ENCODE results near the gene BRSK2.
"Not testable (repeated sequence)": the region's sequence is repeated elsewhere in the genome, so short reads cannot be mapped to it uniquely, and the experiment has no call there.

BRSK2 gene

DNA sequence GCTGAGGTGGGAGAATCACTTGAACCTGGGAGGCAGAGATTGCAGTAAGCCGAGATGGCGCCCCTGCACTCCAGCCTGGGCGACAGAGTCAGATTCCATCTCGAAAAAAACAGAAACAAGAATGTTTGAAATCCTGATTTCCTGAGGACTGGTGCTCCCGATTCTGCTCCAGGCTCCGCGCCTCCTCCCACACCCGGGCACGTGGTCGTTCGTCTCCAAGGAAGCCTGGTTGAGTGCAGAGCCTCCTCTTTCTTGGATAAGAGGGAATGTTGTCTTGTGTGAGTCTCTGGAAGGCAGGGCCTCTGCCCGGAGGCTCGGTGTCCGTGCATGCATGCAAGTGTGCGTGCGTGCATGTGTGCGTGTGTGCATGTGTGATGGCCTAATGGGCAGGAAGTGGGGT, 30.1 kb downstream of the BRSK2 start:
- Histone ChIP-seq H3K9me3 (ENCODE audit: control insufficient read depth in 2 of 2, low read length in 2 of 2) (peaks cover 0 to 9% of the 10 kb centered on the region in 2 donors), H3K36me3 (ENCODE audit: control insufficient read depth in 2 of 2, insufficient read depth in 2 of 2, low read length in 2 of 2) (no peaks in the 10 kb centered on the region), H3K9ac (ENCODE audit: low read depth in 1 of 2, low read length in 2 of 2) (no peak overlapping the region), H3K27ac (ENCODE audit: low read depth in 2 of 2, low read length in 2 of 2) (no peak overlapping the region), H3K4me3 (ENCODE audit: low read length in 2 of 2) (no peak overlapping the region), H3K4me1 (ENCODE audit: control insufficient read depth in 2 of 2, insufficient read depth in 2 of 2, low read length in 2 of 2) (peaks cover 0 to 2% of the 10 kb centered on the region in 2 donors), H3K27me3 (ENCODE audit: control insufficient read depth in 2 of 2, insufficient read depth in 2 of 2, low read length in 2 of 2) (no peaks in the 10 kb centered on the region)

DNA sequence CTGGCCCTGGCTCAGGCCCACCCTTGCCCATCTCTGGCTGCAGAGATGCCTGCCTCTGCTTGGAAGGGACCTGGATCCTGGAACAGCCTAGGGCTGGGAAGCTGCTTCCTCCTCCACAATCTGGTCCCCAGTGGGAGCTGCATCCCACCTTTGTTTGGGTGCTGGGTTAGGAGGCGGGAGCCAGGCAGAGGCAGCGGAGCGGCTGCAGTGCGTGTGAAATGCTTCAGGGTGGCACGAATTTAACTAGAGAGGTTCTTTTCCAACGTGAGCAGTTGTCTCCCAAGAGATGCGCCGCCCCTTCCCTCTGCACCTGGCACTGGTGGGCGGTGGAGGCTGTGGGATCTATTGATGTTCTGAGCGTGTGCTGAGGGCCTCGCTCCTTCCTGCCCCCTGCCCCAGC, 31.6 kb downstream of the BRSK2 start:
- H3K9ac ChIP-seq (ENCODE audit: low read depth in 1 of 2, low read length in 2 of 2) = no peak overlapping the region

DNA sequence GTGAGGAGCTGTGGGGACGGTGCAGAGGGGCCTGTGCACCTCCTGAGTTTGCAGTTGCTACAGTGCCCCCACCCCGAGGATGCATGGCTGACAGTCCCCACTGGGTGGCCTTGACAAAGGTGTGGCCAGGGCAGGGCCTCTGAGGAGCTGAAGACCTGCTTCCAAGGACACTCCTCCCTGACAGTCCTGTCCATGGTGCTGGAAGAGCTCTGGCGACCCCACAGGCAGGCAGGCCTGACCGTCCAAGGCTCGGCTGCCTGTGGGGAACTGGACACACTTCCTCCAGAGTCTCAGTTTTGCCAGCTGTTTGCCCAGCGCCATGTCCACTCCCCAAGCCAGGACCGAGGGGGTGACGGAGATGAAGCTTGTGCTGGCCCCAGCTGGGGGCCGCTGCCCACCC, 32.7 kb downstream of the BRSK2 start:
- Histone ChIP-seq H3K4me1 (ENCODE audit: control insufficient read depth in 2 of 2, insufficient read depth in 2 of 2, low read length in 2 of 2) (peaks cover 0 to 2% of the 10 kb centered on the region in 2 donors), H3K27ac (ENCODE audit: low read depth in 2 of 2, low read length in 2 of 2) (no peak overlapping the region), H3K9ac (ENCODE audit: low read depth in 1 of 2, low read length in 2 of 2) (no peak overlapping the region), H3K27me3 (ENCODE audit: control insufficient read depth in 2 of 2, insufficient read depth in 2 of 2, low read length in 2 of 2) (no peaks in the 10 kb centered on the region), H3K36me3 (ENCODE audit: control insufficient read depth in 2 of 2, insufficient read depth in 2 of 2, low read length in 2 of 2) (no peaks in the 10 kb centered on the region), H3K9me3 (ENCODE audit: control insufficient read depth in 2 of 2, low read length in 2 of 2) (peaks cover 0 to 5% of the 10 kb centered on the region in 2 donors), H3K4me3 (ENCODE audit: low read length in 2 of 2) (no peak overlapping the region)

More for the DNA sequence above, 31.6 kb downstream of the BRSK2 start:
- Histone ChIP-seq H3K27me3 (ENCODE audit: control insufficient read depth in 2 of 2, insufficient read depth in 2 of 2, low read length in 2 of 2) (no peaks in the 10 kb centered on the region), H3K27ac (ENCODE audit: low read depth in 2 of 2, low read length in 2 of 2) (no peak overlapping the region), H3K4me3 (ENCODE audit: low read length in 2 of 2) (no peak overlapping the region), H3K36me3 (ENCODE audit: control insufficient read depth in 2 of 2, insufficient read depth in 2 of 2, low read length in 2 of 2) (no peaks in the 10 kb centered on the region), H3K4me1 (ENCODE audit: control insufficient read depth in 2 of 2, insufficient read depth in 2 of 2, low read length in 2 of 2) (peaks cover 0 to 2% of the 10 kb centered on the region in 2 donors), H3K9me3 (ENCODE audit: control insufficient read depth in 2 of 2, low read length in 2 of 2) (peaks cover 0 to 9% of the 10 kb centered on the region in 2 donors)

DNA sequence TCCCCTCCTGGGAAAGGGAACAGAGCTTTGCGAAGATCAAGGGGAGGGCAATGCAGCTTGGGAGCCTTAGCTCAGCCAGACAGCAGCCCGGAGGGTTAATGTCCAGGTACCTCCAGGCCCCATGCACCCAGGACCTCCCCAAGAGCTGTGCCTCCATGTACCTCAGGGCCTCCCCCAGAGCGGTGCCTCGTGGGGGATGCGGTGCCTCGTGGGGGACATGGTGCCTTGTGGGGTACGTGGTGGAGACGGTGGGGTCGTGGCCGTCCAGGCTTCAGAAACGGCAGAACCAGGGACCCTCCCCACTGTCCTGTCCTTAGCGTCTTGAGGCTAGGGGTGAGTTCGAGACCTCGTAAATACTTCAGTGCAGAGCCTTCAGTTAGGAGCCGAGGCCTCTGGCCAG, 33.2 kb downstream of the BRSK2 start:
- H3K4me3 ChIP-seq (ENCODE audit: low read length in 2 of 2) = no peak overlapping the region
- H3K9ac ChIP-seq (ENCODE audit: low read depth in 1 of 2, low read length in 2 of 2) = no peak overlapping the region
- peaks cover 0 to 4% of the 10 kb centered on the region in 2 donors for H3K9me3 ChIP-seq (ENCODE audit: control insufficient read depth in 2 of 2, low read length in 2 of 2)
- H3K27me3 ChIP-seq (ENCODE audit: control insufficient read depth in 2 of 2, insufficient read depth in 2 of 2, low read length in 2 of 2) = no peaks in the 10 kb centered on the region
- no peaks in the 10 kb centered on the region for H3K36me3 ChIP-seq (ENCODE audit: control insufficient read depth in 2 of 2, insufficient read depth in 2 of 2, low read length in 2 of 2)
- H3K4me1 ChIP-seq (ENCODE audit: control insufficient read depth in 2 of 2, insufficient read depth in 2 of 2, low read length in 2 of 2) = peaks cover 0 to 2% of the 10 kb centered on the region in 2 donors
- H3K27ac ChIP-seq (ENCODE audit: low read depth in 2 of 2, low read length in 2 of 2) = no peak overlapping the region

DNA sequence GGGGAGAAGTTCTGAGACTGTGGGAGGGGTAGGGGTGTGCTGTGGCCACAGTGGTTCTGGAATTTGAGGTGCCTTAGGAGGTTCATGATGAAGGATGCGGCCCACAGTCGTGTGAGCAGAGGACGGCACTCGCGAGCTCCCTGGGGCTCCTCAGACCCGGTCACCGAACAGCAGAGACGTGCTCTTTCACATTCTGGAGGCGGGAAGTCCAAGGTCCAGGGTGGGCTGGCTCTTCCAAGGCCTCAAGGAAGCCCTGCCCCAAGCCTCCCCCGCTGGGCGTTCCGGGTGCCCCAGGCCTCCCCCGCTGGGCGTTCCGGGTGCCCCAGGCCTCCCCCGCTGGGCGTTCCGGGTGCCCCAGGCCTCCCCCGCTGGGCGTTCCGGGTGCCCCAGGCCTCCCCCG, 33.7 kb downstream of the BRSK2 start:
- not testable (repeated sequence) for H3K27ac ChIP-seq (ENCODE audit: low read depth in 2 of 2, low read length in 2 of 2); H3K4me3 ChIP-seq (ENCODE audit: low read length in 2 of 2); H3K4me1 ChIP-seq (ENCODE audit: control insufficient read depth in 2 of 2, insufficient read depth in 2 of 2, low read length in 2 of 2); H3K36me3 ChIP-seq (ENCODE audit: control insufficient read depth in 2 of 2, insufficient read depth in 2 of 2, low read length in 2 of 2); H3K9ac ChIP-seq (ENCODE audit: low read depth in 1 of 2, low read length in 2 of 2); H3K27me3 ChIP-seq (ENCODE audit: control insufficient read depth in 2 of 2, insufficient read depth in 2 of 2, low read length in 2 of 2); H3K9me3 ChIP-seq (ENCODE audit: control insufficient read depth in 2 of 2, low read length in 2 of 2)

DNA sequence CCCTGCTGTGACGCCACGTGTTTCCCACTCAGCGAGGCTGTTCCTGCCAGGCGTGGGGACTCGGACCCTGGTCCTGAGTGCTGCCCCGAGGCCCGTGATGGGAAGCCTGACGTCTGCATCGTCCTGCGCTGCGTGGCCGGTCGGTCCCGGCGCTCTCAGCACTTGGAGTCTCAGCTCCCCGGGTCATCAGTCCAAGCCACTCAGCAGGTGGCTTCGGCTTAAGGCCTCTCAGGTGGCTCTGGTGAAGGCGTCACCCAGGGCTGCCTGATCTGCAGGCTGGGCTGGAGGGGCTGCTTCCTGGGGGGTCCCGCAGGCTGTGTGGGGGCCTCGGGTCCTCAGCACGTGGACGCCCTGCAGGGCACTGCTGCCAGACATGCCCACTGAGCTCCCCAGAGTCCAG, 35.3 kb downstream of the BRSK2 start:
- Histone ChIP-seq H3K4me1 (ENCODE audit: control insufficient read depth in 2 of 2, insufficient read depth in 2 of 2, low read length in 2 of 2) (peaks cover 0 to 2% of the 10 kb centered on the region in 2 donors), H3K27me3 (ENCODE audit: control insufficient read depth in 2 of 2, insufficient read depth in 2 of 2, low read length in 2 of 2) (no peaks in the 10 kb centered on the region)

DNA sequence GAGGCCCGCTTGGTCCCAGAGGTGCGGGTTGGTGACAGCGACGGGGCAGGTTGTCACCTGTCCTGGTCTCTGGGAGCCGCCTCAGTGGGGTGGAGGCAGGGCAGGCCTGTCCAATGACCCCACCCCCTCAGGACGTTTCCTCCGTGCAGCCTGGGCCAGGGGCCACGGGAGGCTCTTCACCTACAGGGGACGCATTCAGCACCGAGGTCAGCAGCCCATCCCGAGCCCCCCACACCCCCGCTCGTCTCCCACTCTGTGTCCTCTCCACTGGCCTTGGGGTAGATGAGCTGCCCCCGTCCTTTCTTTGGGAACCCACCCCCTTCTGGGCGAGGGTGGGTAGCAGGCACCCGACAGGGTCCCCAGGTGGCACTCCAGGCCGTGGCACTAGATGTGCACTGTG, 35.7 kb downstream of the BRSK2 start:
- no peak overlapping the region for H3K9ac ChIP-seq (ENCODE audit: low read depth in 1 of 2, low read length in 2 of 2)
- H3K27me3 ChIP-seq (ENCODE audit: control insufficient read depth in 2 of 2, insufficient read depth in 2 of 2, low read length in 2 of 2) = no peaks in the 10 kb centered on the region
- no peaks in the 10 kb centered on the region for H3K36me3 ChIP-seq (ENCODE audit: control insufficient read depth in 2 of 2, insufficient read depth in 2 of 2, low read length in 2 of 2)
- peaks cover 0 to 2% of the 10 kb centered on the region in 2 donors for H3K4me1 ChIP-seq (ENCODE audit: control insufficient read depth in 2 of 2, insufficient read depth in 2 of 2, low read length in 2 of 2)
- no peaks in the 10 kb centered on the region for H3K9me3 ChIP-seq (ENCODE audit: control insufficient read depth in 2 of 2, low read length in 2 of 2)
- H3K4me3 ChIP-seq (ENCODE audit: low read length in 2 of 2) = no peak overlapping the region
- no peak overlapping the region for H3K27ac ChIP-seq (ENCODE audit: low read depth in 2 of 2, low read length in 2 of 2)

More for the DNA sequence above, 35.3 kb downstream of the BRSK2 start:
- Histone ChIP-seq H3K36me3 (ENCODE audit: control insufficient read depth in 2 of 2, insufficient read depth in 2 of 2, low read length in 2 of 2) (no peaks in the 10 kb centered on the region), H3K27ac (ENCODE audit: low read depth in 2 of 2, low read length in 2 of 2) (no peak overlapping the region), H3K4me3 (ENCODE audit: low read length in 2 of 2) (no peak overlapping the region), H3K9ac (ENCODE audit: low read depth in 1 of 2, low read length in 2 of 2) (no peak overlapping the region), H3K9me3 (ENCODE audit: control insufficient read depth in 2 of 2, low read length in 2 of 2) (no peaks in the 10 kb centered on the region)

DNA sequence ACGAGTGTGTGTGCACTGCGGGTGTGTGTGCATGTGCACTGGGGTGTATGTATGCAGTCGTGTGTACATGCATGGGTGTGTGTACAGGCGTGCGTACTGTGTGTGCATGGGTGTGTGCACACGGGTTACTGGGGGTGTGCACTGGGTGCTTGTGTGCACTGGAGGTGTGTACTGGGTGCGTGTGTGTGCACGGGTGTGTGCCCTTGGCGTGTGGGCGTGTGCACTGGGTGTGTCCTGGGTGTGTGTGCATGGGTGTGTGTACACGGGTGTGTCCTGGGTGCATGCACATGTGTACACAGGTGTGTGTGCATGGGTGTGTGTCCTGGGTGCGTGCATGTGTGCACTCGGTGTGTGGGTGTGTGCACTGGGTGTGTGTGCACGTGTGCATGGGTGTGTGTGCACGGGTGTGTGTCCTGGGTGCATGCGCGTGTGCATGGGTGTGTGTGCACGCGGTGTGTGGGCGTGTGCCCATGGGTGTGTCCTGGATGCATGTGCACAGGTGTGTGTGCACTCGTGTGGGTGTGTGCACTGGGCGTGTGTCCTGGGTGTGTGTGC, 39.1 kb downstream of the BRSK2 start:
- Histone ChIP-seq H3K4me1 (ENCODE audit: control insufficient read depth in 2 of 2, insufficient read depth in 2 of 2, low read length in 2 of 2) (no peaks in the 10 kb centered on the region), H3K4me3 (ENCODE audit: low read length in 2 of 2) (no peak overlapping the region), H3K9me3 (ENCODE audit: control insufficient read depth in 2 of 2, low read length in 2 of 2) (no peaks in the 10 kb centered on the region), H3K27ac (ENCODE audit: low read depth in 2 of 2, low read length in 2 of 2) (no peak overlapping the region), H3K27me3 (ENCODE audit: control insufficient read depth in 2 of 2, insufficient read depth in 2 of 2, low read length in 2 of 2) (no peaks in the 10 kb centered on the region), H3K9ac (ENCODE audit: low read depth in 1 of 2, low read length in 2 of 2) (no peak overlapping the region), H3K36me3 (ENCODE audit: control insufficient read depth in 2 of 2, insufficient read depth in 2 of 2, low read length in 2 of 2) (no peaks in the 10 kb centered on the region)

DNA sequence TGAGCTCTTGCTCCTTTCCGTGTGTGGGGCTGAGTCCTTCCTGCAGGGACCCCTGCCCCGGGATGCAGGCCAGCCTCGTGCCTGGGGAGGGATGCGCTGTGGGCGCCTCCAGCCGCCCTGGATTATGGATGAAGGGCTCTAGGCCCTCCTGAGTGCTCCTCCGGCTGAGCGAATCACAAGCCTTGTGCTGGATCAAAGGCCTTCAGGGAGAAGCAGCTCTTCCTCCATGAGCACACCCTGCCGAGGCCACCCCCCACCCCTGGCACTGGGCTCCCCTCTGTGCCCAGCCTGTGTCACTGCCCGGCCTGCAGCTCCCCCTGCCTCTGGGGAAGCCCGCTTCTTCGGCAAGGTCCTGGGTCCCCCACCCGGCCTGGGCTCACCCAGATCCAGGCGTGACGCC, 43.8 kb downstream of the BRSK2 start:
- Histone ChIP-seq H3K9ac (ENCODE audit: low read depth in 1 of 2, low read length in 2 of 2) (no peak overlapping the region), H3K4me1 (ENCODE audit: control insufficient read depth in 2 of 2, insufficient read depth in 2 of 2, low read length in 2 of 2) (no peaks in the 10 kb centered on the region), H3K27ac (ENCODE audit: low read depth in 2 of 2, low read length in 2 of 2) (no peak overlapping the region), H3K36me3 (ENCODE audit: control insufficient read depth in 2 of 2, insufficient read depth in 2 of 2, low read length in 2 of 2) (no peaks in the 10 kb centered on the region), H3K27me3 (ENCODE audit: control insufficient read depth in 2 of 2, insufficient read depth in 2 of 2, low read length in 2 of 2) (peaks cover 0 to 3% of the 10 kb centered on the region in 2 donors), H3K9me3 (ENCODE audit: control insufficient read depth in 2 of 2, low read length in 2 of 2) (no peaks in the 10 kb centered on the region), H3K4me3 (ENCODE audit: low read length in 2 of 2) (no peak overlapping the region)

DNA sequence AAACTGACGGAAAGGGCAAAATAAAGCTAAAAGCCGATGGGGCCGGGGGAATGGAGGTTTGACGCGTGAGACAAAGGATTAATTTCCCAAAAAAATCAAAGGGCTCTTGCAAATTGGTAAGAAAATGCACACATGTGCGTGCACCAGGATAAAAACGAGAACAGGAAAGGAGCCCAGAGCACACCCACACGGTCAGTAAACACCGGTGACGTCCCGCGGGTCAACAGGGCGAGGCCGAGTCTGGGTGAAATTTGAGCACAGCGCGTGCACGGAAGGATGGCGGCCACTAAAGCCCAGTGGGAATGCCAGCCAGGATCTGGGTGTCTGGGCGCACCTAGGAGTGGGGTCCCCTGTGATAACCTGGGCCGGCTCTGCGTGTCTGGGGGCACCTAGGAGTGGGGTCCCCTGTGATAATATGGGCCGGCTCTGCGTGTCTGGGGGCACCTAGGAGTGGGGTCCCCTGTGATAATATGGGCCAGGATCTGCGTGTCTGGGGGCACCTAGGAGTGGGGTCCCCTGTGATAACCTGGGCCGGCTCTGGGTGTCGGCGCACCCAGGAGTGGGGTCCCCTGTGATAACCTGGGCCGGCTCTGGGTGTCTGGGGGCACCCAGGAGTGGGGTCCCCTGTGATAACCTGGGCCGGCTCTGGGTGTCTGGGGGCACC, 44.4 kb downstream of the BRSK2 start:
- Histone ChIP-seq H3K4me1 (ENCODE audit: control insufficient read depth in 2 of 2, insufficient read depth in 2 of 2, low read length in 2 of 2) (no peaks in the 10 kb centered on the region), H3K36me3 (ENCODE audit: control insufficient read depth in 2 of 2, insufficient read depth in 2 of 2, low read length in 2 of 2) (no peaks in the 10 kb centered on the region), H3K4me3 (ENCODE audit: low read length in 2 of 2) (no peak overlapping the region), H3K27ac (ENCODE audit: low read depth in 2 of 2, low read length in 2 of 2) (no peak overlapping the region), H3K27me3 (ENCODE audit: control insufficient read depth in 2 of 2, insufficient read depth in 2 of 2, low read length in 2 of 2) (peaks cover 0 to 3% of the 10 kb centered on the region in 2 donors), H3K9ac (ENCODE audit: low read depth in 1 of 2, low read length in 2 of 2) (no peak overlapping the region), H3K9me3 (ENCODE audit: control insufficient read depth in 2 of 2, low read length in 2 of 2) (no peaks in the 10 kb centered on the region)
